Panc1 (cell line): ENCODE results near the gene EDAR.

Source experiments
- CTCF ChIP-seq: fragments of 450-650 bp; IDR thresholded peaks from 2 replicates; pipeline ENCODE4 v1.5.1; 2017; ENCODE audit warnings: mild to moderate bottlenecking
- POLR2AphosphoS5 ChIP-seq: IDR thresholded peaks from 2 replicates; pipeline ENCODE4 v1.6.1; 2012; ENCODE audit warnings: mild to moderate bottlenecking, low read depth, low read length, moderate library complexity
- SIN3A ChIP-seq: IDR thresholded peaks from 2 replicates; pipeline ENCODE4 v1.6.1; 2012; ENCODE audit warnings: low read depth, mild to moderate bottlenecking, low read length, moderate library complexity, borderline replicate concordance; ENCODE audit not compliant: insufficient read depth
- TF ChIP-seq, protein P1 (sequence below), 2 experiments: IDR thresholded peaks; 2 replicates each; pipeline ENCODE4 v1.6.1; 2011 to 2012; ENCODE audit warnings: low read depth in 2 of 2, control low read depth in 1 of 2, low read length in 1 of 2, mild to moderate bottlenecking in 1 of 2, moderate library complexity in 1 of 2; ENCODE audit not compliant: insufficient read depth in 1 of 2

GRCh38 chr2:108927936-108928659 lies 60.9 kb downstream of the EDAR start:
- TF ChIP-seq CTCF: peak; percentile 90
- TF ChIP-seq, protein P1, sequence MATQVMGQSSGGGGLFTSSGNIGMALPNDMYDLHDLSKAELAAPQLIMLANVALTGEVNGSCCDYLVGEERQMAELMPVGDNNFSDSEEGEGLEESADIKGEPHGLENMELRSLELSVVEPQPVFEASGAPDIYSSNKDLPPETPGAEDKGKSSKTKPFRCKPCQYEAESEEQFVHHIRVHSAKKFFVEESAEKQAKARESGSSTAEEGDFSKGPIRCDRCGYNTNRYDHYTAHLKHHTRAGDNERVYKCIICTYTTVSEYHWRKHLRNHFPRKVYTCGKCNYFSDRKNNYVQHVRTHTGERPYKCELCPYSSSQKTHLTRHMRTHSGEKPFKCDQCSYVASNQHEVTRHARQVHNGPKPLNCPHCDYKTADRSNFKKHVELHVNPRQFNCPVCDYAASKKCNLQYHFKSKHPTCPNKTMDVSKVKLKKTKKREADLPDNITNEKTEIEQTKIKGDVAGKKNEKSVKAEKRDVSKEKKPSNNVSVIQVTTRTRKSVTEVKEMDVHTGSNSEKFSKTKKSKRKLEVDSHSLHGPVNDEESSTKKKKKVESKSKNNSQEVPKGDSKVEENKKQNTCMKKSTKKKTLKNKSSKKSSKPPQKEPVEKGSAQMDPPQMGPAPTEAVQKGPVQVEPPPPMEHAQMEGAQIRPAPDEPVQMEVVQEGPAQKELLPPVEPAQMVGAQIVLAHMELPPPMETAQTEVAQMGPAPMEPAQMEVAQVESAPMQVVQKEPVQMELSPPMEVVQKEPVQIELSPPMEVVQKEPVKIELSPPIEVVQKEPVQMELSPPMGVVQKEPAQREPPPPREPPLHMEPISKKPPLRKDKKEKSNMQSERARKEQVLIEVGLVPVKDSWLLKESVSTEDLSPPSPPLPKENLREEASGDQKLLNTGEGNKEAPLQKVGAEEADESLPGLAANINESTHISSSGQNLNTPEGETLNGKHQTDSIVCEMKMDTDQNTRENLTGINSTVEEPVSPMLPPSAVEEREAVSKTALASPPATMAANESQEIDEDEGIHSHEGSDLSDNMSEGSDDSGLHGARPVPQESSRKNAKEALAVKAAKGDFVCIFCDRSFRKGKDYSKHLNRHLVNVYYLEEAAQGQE (IDR thresholded peaks at IDR 0.05; ENCODE audit: insufficient read depth in 1 of 2, low read depth in 2 of 2, low read length in 1 of 2): no peak
- TF ChIP-seq POLR2AphosphoS5: no peak
- no peak for TF ChIP-seq SIN3A
